Measurements from ENCODE around the gene EHD4. TPM values are rescaled to one million over a fixed set of nuclear protein-coding genes. Genes with fewer than 3 reads are reported as not detected.

The EHD4 gene
- total RNA-seq, 1 donor from 2014 or later = 17.2 TPM

DNA sequence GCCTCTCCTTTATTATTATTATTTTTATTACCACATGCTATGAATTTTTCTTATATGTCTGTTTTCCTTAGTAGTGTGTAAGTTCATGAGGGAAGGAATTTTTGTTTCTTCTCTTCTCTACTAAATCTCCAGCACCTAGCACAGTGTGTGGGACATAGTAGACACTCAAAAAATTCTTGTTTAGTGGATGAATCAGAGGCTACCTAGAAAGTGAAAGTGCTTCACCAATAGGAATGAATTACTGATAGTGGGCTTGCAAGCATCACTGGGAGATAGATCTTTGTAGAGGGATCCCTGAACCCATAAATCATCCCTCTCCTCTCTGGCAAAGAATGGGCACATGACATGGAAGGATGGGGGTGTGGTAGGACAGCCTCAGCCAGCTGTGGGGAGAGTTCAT is 87.0 kb downstream of the EHD4 start:
- Mint-ChIP-seq H3K27me3 (peaks cover 29% of the 10 kb centered on the region), H3K27ac (no peak overlapping the region), H3K4me3 (ENCODE audit: low read depth) (no peak overlapping the region), H3K9me3 (ENCODE audit: low read depth) (no peaks in the 10 kb centered on the region), H3K4me1 (ENCODE audit: low read depth) (peaks cover 4% of the 10 kb centered on the region), H3K36me3 (ENCODE audit: insufficient read depth) (no peaks in the 10 kb centered on the region)
- TF ChIP-seq, protein P1, sequence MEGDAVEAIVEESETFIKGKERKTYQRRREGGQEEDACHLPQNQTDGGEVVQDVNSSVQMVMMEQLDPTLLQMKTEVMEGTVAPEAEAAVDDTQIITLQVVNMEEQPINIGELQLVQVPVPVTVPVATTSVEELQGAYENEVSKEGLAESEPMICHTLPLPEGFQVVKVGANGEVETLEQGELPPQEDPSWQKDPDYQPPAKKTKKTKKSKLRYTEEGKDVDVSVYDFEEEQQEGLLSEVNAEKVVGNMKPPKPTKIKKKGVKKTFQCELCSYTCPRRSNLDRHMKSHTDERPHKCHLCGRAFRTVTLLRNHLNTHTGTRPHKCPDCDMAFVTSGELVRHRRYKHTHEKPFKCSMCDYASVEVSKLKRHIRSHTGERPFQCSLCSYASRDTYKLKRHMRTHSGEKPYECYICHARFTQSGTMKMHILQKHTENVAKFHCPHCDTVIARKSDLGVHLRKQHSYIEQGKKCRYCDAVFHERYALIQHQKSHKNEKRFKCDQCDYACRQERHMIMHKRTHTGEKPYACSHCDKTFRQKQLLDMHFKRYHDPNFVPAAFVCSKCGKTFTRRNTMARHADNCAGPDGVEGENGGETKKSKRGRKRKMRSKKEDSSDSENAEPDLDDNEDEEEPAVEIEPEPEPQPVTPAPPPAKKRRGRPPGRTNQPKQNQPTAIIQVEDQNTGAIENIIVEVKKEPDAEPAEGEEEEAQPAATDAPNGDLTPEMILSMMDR (IDR thresholded peaks at IDR 0.05; ENCODE audit: unreplicated experiment) = no peak
- DNase-seq (ENCODE audit: low spot score, unreplicated experiment) = no peak

DNA sequence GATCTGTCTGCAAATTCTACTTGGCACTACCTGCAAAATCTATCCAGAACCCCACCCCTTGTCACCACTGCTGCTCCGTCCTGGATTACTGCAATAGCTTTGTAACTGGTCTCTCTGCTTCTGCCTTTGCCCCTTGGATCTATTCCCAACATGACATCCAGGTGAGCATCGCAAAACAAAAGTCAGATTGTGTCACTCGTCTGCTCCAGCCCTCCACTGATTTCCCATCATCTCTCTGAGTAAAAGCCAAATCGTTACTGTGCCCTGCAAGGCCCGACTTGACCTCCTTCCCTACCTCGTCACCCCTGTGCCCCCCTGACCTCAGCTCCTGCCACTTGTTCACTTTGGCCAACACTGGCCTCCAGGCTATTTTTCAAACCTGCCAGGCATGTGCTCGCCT is 87.9 kb downstream of the EHD4 start:
- Mint-ChIP-seq H3K27ac (no peak overlapping the region), H3K4me3 (ENCODE audit: low read depth) (no peak overlapping the region), H3K4me1 (ENCODE audit: low read depth) (peaks cover 4% of the 10 kb centered on the region), H3K9me3 (ENCODE audit: low read depth) (no peaks in the 10 kb centered on the region), H3K36me3 (ENCODE audit: insufficient read depth) (no peaks in the 10 kb centered on the region), H3K27me3 (peaks cover 35% of the 10 kb centered on the region)
- TF ChIP-seq, protein P1 (IDR thresholded peaks at IDR 0.05; ENCODE audit: unreplicated experiment) = no peak
- no peak for DNase-seq (ENCODE audit: low spot score, unreplicated experiment)

DNA sequence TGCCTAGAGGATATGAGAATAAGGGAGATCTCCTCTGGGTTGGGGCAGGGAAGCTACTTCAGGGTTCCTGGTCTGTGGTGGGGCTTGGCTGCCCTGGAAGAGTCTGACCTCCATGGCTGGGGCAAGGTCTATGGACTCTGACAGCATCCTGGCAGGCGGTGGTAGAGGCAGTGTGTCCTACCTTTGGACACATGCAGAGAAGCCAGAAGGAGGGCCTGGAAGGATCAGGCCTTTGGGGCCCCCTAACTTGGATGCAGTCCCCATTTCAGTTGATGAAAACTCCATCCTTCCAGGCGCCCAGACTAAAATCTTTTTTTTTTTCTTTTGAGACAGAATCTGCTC is 88.9 kb downstream of the EHD4 start:
- TF ChIP-seq, protein P1 (IDR thresholded peaks at IDR 0.05; ENCODE audit: unreplicated experiment) = no peak
- DNase-seq (ENCODE audit: low spot score, unreplicated experiment) = no peak
- Mint-ChIP-seq H3K27ac (no peak overlapping the region), H3K9me3 (ENCODE audit: low read depth) (no peaks in the 10 kb centered on the region), H3K4me3 (ENCODE audit: low read depth) (no peak overlapping the region), H3K36me3 (ENCODE audit: insufficient read depth) (no peaks in the 10 kb centered on the region), H3K27me3 (peaks cover 38% of the 10 kb centered on the region), H3K4me1 (ENCODE audit: low read depth) (peaks cover 4% of the 10 kb centered on the region)

DNA sequence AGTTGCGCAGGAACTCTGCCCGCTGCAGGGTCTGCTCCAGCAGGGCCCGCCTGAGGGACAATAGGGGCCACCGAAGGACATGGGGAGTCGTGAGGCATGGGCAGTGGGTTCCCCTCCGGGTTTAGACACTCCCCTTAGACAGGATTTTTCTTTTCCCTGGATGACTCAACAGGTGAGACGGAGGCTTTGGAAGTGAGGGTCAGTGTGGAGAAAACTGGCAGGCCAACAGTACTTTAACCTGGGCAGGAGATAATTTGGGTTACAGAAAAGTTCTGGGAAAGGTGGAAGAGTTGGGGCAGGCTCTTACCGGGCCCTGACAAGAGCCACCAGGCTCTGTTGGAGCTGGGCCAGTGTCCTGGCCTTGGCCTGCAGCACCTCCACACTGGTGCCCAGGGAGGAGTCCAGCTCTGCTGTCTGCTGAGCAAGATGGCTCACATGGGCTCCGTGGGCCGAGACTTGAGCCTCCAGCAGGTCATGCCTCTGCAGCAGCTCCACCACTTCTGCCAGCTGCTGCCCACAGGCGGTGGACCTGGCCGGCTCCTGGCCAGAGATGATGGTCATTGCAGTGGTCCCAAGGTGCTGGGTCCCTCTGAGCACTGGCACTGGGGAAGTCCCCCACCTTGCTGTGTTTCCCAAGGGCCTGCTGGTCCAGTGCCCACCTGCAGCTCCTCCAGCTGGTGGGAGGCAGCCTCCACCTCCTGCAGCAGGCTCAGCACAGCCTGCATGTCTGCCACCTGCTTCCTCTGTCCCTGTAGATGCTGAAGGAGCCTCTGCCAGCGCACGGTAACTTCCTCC is 89.5 kb downstream of the EHD4 start:
- H3K36me3 Mint-ChIP-seq (ENCODE audit: insufficient read depth) = no peaks in the 10 kb centered on the region
- H3K9me3 Mint-ChIP-seq (ENCODE audit: low read depth) = no peaks in the 10 kb centered on the region
- peak overlapping the region; percentile 40 for H3K4me3 Mint-ChIP-seq (ENCODE audit: low read depth)
- no peak overlapping the region for H3K27ac Mint-ChIP-seq
- no peak for DNase-seq (ENCODE audit: low spot score, unreplicated experiment)
- peaks cover 41% of the 10 kb centered on the region for H3K27me3 Mint-ChIP-seq
- peaks cover 4% of the 10 kb centered on the region for H3K4me1 Mint-ChIP-seq (ENCODE audit: low read depth)
- TF ChIP-seq, protein P1 (IDR thresholded peaks at IDR 0.05; ENCODE audit: unreplicated experiment) = no peak

DNA sequence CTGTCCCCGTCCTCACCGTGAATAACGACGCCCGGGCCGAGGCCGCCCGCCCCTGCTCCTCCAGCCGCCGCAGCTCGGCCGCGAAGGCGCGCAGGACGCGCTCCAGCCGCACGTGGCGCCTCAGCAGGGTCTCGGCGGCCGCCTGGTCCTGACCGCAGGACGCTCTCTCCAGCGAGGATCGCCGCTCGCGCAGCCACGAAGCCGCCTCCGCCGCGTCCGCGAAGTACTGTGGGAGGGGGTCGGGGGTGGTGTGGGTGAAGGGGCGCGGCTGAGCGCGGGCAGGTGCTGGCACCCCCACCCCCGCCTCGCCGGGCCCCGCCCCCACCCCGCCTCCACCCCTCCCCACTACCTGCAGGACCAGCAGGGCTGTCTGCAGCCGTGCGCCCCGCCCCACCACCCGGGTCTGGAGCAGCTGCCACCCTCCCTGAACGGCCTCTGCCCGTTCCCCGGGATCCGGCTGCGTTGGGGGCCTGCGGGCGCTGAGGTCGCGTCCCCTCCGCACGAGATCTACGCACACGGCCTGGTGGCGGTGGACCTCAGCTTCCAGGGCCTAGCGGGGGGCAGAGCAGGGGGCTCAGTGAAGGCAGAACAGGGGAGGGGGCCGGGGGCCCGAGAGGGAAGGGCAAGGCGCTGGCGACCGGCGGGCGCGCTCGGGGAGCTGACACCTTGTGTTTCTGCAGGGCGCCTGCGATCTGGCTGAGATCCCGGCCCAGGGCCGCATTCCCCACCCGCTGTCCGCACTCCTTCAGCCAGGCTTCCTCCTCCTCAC is 90.3 kb downstream of the EHD4 start:
- Mint-ChIP-seq H3K36me3 (ENCODE audit: insufficient read depth) (no peaks in the 10 kb centered on the region), H3K27ac (no peak overlapping the region), H3K4me3 (ENCODE audit: low read depth) (peak overlapping the region; percentile 40), H3K9me3 (ENCODE audit: low read depth) (no peaks in the 10 kb centered on the region), H3K4me1 (ENCODE audit: low read depth) (peaks cover 4% of the 10 kb centered on the region), H3K27me3 (peaks cover 41% of the 10 kb centered on the region)
- TF ChIP-seq, protein P1 (IDR thresholded peaks at IDR 0.05; ENCODE audit: unreplicated experiment) = peak; percentile 10
- DNase-seq (ENCODE audit: low spot score, unreplicated experiment) = no peak

Data from progenitor cell of endocrine pancreas (in vitro differentiated cells).